CD4-positive, alpha-beta T cell treated with Interleukin-1 beta for 1 hour (primary cell): ENCODE measurements around the gene CCDC187.

Experiments
- DNase-seq, 2 donors: peaks; one replicate each; pipeline ENCODE4 v3.0.0-alpha.2; 2020 to 2022

CCDC187 gene

GRCh38 chr9:136203408-136204144 lies 100.3 kb downstream of the CCDC187 start:
- no peak for DNase-seq

- DNase-seq, result no peak
Measured at GRCh38 chr9:136202454-136203407, 101.2 kb downstream of the CCDC187 start.

GRCh38 chr9:136201609-136202453 lies 102.1 kb downstream of the CCDC187 start:
- no peak for DNase-seq

- no peak for DNase-seq
Measured at GRCh38 chr9:136201174-136201573, 102.7 kb downstream of the CCDC187 start.

GRCh38 chr9:136200424-136200823 lies 103.5 kb downstream of the CCDC187 start:
- no peak for DNase-seq
